ENCODE results near the gene SLC25A18.

Gene SLC25A18

DNA sequence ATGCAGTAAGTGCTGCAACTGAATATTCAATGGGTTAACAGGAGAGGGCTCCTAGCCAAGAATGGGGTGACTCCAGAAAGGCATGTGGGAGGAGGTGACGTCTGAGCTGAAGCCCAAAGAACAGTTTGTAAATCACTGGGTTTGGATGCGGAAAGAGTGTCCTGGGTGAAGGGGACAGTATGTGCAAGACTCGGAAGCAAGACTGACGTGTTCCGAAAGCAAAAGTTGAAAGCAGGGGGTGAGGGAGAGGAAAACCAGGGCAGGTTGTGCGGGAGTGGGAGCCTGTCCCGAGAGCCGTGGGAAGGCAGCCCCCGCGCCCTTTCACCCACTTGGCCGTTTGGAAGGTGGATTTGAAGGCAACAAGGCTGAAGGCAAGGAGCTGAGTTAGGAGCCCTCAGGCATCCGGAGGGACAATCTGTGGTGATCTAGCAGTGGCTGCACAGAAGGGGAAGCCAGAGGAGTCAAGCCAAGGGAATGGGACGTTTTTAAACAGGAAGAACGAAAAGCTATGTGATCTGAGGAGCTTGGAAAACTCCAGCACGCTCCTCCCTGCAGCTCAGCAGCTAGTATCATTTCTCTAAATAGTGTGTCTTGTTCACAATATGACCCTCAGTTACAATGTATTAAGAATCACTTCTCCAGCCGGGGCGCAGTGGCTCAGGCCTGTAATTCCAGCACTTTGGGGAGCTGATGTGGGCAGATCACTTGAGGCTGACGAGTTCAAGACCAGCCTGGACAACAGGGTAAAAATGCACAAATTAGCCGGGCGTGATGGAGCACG lies 7.7 kb downstream of the SLC25A18 start:
- DNase-seq (ENCODE audit: low read depth) = no peak

DNA sequence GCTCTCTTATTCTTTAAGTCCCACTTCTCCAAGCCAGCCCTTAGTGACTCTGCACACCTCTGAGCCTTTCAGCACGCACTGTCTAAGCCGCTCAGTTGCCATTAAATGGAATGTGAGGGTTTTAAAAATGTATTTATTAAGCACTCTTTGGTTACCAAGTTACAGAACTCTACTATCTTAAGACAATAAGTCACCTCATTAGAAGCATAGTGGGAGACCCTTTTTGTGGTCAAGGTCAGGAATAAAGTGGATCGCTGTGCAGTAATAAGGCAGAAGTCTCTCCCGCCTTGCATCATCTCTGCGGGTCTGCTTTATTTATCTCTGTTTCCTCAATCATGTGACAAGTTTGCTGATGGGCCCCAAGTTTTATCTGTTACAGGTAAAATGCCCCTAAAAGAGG lies 11.9 kb downstream of the SLC25A18 start:
- no peak for DNase-seq (ENCODE audit: low read depth)

DNA sequence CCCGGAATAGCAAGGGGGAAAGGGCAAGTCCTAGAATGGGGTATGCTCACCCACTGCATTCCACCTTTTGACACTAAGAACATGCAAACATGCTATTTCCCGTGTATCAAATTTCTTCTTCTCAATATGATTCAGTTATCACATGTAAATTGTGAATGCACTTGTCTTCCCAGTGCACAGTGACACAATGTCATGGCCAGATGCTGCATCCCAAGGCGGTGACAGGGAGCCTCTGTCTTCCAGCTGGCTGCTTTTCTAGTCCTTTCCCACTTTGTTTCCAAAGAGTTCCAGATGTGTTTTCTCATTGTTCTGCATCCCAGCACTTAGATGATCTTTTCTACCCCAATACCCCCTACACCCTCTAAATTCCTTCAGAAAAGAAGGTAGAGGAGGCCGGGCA lies 12.4 kb downstream of the SLC25A18 start:
- DNase-seq (ENCODE audit: low read depth) = no peak

DNA sequence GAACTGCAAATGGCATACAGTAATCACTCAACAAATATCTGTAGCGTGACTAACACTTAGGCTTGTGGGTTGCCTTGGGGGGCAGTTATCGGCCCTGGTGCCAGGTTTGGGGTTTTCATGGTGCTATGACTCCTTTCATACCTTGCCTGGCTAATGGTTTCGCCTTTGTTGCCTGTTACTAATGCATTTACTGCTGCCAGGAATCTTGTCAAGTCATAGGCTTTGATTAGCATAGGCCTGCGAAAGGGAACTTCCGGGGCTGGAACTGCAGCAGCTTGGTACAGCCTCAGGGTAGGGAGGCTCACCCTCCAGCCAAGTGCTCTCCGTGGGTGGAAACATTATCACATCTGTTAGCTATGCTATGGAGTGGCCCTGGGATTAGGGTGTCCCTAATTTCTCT lies 13.2 kb downstream of the SLC25A18 start:
- DNase-seq (ENCODE audit: low read depth) = no peak

DNA sequence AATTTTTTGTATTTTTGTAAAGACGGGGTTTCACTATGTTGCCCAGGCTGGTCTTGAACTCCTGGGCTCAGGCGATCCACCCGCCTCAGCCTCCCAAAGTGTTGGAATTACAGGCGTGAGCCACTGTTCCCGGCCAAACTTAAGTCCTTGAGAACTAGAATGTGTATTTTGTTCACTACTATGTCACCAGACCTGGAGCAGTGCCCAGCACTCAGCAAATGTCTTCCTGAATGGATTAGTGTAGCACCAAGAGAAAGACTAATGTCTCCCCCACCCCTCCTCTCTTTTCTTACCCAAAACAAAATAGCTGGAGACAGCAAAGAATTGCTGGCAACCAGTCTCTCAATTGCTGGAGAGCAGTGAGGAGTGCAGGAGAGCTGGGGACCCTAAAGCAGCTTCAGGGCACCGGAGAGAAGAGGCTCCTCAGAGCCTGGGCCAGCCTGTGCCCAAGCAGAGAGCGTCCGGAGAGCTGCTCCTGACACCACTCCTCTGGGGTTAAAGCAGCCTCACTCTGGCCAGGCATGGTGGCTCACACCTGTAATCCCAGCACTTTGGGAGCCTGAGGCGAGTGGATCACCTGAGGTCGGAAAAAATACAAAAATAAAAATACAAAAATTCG lies 14.9 kb downstream of the SLC25A18 start:
- DNase-seq (ENCODE audit: low read depth) = no peak

DNA sequence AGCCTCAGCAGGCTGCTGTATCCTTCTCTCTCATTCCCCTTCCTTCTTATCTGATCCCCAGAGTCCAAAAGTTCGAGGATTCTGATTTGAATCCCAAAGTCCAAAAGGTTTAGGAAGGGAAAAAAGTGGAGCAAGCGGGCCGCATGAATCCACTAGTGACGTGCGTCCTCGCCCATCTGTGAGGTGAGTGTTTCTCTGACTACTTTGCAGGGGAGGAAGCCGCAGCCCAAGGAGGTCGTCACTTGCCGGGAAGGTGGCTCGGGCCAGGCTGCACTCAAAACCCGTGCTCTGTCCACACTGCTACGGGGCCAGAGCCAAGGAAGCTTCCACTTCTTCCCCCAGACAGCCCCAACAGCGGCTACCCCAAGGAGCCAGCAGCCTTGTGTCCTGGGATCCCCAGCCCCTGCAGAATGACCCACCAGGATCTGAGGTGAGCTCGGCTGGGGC lies 16.3 kb downstream of the SLC25A18 start:
- no peak for DNase-seq (ENCODE audit: low read depth)

DNA sequence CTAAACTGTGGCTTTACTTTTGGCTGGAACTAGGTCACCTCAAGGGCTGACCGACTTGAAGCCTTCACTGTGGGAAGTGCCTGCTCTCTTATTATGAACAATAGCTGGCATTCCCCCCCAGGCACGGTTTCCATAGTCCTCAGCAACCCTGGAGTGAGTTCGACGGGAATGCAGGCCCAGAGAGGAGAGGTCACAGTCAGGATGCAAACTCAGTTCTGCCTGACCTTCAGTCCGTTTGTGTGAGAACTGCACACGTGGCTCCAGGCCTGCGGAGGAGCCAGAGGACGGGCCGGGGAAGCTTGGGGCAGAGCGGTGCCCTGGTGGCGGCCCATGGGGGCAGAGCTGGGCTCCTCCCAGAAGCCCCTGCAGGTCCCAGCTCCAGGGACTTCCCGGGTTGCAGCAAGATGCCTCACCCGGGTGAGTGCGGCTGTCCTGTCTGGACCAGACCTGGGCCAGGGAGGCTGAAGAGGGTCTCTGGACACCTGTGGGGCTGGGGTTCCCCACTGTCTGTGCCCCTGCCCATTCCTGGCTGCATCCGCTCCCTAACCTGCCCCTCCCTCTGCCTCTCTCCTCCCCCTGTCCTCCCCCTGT lies 17.2 kb downstream of the SLC25A18 start:
- no peak for DNase-seq (ENCODE audit: low read depth)

DNA sequence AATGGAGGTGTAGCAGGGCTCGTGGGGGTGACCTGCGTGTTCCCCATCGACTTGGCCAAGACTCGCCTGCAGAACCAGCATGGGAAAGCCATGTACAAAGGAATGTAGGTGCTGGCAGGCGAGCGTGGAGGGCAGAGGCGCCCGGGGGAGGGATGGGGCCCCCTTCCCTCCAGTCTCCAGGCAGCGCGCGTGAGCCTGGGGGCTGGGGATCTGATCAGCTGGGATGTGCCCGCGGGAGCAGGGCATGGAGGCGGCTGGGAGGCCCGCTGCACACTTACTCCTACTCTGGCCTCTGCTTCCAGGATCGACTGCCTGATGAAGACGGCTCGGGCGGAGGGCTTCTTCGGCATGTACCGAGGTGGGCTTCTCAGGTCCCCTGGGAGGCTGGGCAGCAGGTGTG lies 17.8 kb downstream of the SLC25A18 start:
- no peak for DNase-seq (ENCODE audit: low read depth)

DNA sequence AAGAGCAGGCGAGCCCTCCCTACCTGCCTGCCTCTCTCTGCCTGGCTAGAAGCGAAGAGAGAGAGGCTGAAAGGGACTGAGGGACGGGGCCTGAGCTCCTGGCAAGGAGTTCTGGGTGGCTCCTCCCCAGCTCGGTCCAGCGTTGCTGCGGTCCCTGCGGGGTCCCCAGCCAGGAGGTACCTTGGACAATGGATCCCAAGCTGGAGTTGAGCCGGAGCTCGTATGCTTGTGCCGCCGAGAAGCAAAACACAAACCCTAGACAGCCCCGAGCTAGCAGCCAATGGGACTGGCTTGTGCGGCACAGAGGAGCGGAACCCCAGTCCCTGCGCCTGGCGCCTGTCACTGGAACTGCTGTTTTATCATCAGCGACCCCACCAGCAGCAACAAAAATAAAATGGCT lies 18.3 kb downstream of the SLC25A18 start:
- DNase-seq (ENCODE audit: low read depth) = no peak

DNA sequence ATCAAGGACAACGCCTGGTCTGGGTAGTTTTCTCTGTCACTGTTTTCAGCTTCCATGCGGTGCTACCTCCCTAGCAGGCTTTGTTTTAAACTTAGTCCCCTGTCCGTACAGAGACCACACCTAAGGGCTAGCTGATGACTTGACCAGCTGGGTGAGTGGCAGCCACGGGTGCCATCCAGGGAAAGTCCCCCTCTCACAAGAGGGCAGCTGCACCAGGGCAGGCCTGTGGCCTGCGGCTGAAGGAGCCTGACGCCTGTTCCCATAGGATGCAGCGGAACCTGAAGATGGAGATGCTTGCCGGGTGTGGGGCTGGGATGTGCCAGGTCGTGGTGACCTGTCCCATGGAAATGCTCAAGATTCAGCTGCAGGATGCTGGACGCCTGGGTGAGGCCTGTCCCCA lies 19.9 kb downstream of the SLC25A18 start:
- no peak for DNase-seq (ENCODE audit: low read depth)

DNA sequence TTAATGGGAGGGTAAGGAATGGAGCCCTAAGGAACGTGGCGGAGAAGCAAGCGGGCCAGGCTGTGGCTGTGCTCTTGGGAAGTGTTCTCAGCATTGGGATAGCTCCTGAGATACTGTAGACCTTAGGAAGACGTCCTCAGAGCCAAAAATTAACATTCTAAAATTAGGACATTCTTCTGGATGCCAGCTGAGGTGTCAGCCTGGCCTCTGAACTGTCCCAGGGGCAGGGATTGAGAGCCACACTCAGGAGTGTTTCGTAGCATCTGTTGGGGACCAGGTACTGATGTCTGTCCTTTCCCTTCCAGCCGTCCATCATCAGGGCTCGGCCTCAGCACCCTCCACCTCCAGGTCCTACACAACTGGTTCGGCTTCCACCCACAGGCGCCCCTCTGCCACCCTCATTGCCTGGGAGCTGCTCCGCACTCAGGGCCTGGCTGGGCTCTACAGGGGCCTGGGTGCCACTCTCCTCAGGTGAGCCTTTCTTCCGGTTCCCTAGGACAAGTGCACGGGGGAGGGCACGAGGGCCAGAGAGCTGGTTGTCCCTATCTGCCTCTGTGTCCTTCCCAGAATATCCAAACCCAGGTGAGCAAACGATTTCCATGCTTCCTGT lies 23.6 kb downstream of the SLC25A18 start:
- DNase-seq (ENCODE audit: low read depth) = no peak

DNA sequence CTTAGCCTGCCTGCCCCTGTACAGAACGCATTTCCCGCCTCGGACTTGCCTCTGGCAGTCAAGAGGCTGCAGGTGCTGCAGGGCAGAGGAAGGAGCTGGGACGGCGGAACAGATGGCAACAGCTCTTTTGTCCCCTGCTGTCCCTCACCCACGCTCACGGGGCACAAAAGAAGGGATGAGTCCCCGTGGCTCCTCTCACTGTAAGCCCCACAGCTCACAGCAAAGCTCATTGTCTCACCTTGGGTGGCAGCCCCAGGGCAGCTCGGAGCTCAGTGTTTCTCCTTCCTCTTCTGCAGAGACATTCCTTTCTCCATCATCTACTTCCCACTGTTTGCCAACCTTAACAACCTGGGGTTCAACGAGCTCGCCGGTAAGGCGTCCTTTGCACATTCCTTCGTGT lies 24.3 kb downstream of the SLC25A18 start:
- no peak for DNase-seq (ENCODE audit: low read depth)

DNA sequence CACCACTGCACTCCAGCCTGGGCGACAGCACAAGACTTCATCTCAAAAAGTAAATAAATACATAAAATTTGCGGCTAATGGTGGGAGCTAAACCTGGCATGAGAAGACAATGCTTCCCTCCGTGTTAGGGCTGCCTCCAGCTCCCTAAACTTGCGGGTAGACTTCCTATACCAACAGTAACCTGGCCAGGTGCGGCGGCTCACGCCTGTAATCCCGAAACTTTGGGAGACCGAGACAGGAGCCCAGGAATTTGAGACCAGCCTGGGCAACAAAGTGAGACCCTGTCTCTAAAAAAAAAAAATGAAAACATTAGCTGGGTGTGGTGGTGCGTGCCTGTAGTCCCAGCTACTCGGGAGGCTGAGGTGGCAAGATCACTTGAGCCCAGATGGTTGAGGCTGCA lies 25.3 kb downstream of the SLC25A18 start:
- DNase-seq (ENCODE audit: low read depth) = no peak

DNA sequence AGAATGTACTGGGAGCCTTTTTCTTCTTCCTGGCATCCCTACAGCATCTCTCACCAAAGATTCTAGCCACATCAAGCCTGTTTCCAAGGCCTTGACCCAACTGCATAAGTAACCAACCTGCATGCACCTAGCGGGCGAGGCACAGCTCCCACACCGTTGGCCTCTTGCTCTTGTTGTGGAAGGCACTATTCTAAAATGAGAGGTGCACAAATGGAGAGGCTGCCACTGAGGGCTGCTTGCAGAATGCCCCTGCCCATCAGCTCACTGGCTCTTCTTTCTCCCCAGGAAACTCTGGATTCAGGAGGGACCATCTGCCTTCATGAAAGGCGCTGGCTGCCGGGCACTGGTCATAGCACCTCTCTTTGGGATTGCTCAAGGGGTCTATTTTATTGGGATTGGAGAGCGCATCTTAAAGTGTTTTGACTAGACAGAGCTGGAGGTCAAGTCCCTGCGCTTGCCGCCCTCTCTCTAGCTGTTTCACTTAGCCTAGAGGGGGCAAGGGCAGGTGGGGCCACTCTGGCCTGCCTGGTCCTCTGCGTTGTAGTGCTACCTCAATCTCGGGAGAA lies 26.6 kb downstream of the SLC25A18 start:
- DNase-seq (ENCODE audit: low read depth) = no peak

DNA sequence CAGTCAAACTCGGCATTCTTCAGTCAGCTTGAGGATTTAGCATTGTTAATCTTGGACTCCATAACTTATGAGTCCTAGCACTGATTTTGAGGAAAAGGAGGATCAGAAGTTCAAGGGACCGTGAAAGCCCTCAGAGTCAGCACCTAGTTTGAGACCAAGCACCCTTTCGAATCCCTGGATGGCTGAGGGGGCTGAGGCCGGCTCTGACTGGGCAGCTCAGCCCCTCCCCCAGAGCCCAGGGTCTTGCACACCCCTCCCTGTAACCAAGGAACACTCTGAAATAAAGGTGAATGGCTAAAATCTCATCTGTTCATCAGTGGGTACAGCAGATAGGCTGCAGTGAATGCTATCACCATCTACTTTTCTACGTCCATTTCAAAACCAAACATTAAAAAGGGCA lies 27.3 kb downstream of the SLC25A18 start:
- DNase-seq (ENCODE audit: low read depth) = no peak

DNA sequence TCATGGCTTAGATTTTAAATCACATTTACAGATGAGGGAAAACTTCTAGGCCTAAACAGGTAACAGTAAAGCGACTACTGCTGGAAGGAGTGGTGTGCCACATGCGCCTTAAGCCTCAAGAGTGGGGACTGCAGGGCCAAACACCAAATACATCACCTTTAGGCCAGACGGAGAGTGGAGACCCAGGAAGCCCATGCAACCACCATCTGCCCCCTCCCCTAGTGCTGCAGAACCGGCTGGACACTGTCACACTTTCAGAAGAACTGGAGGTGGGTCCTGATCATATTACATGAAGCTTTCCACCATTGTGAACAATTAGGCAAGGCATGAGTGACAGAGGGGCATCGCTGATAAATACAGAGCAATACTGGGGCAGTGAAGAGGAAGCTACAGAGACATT lies 28.9 kb downstream of the SLC25A18 start:
- DNase-seq (ENCODE audit: low read depth) = no peak

DNA sequence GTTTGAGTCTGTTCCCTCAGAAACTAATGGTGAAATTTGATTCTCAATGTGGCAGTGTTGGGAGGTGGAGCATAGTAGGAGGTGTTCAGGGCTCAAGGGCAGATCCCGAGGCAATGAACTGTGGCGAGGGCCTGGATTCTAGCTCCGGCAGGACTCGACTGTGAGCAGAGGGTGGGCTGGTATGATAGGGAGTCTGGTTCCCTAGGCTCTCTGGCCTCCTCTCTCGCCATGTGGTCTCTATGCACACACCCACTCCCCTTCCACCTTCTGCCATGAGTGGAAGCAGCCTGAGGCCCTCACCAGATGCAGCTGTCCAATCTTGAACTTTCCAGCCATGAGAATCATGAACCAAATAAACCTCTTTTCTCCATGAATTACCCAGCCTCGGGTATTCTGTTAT lies 32.9 kb downstream of the SLC25A18 start:
- no peak for DNase-seq (ENCODE audit: low read depth)

DNA sequence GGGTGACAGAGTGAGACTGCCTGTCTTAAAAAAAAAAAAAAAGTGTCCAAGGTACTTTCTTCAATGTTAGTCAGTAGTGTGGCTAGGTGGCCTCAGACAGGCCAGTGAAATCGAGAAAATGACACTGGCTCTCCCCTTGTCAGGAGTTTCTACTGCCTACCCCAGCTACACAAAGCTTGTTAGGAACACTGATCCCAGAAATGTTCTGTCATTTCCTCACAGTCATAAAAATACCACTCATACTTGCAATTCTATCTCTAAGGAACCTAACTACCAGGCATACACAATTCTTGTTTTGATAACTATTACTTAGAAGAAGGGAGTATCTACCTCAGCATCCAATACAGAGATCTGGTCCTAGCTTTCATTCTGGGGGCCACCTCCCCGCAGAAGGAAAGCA lies 33.9 kb downstream of the SLC25A18 start:
- DNase-seq (ENCODE audit: low read depth) = no peak

DNA sequence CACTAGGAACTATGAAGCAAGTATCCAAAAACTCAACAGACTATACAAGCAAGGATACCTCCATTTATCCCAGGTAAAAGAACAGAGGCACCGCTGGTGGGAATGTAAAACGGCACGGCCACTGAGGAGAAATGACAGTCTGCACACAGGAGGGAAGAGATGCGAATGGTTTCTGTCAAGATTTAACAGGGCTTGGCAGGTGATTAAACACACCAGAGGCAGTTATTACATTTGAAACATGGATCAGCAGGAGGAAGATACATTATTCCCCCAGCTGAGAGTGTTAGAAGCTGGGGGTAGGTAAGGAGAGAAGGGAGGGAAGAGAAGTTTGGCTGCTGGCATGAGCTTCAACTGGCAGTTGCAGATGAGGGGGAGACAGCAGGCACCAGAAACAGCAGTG lies 35.0 kb downstream of the SLC25A18 start:
- DNase-seq (ENCODE audit: low read depth) = no peak

DNA sequence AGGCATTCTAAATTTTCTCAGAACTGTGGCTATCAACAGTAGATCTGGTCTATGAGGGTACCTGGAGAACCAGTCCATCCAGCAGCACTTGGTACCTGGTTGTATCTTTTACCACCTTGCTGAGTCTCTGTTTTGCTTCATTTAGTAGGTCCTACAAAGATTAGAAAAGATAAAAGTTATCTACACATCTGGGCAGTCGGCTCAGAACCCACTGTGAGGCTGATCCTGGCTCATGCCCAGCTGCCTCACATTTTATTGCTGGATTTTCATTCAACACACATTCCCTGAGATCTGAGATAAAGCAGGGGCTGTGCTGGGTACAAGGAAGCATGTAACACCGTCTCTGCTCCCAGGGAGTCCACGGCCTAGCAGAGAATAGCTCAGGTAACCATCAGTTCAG lies 37.7 kb downstream of the SLC25A18 start:
- no peak for DNase-seq (ENCODE audit: low read depth)

DNA sequence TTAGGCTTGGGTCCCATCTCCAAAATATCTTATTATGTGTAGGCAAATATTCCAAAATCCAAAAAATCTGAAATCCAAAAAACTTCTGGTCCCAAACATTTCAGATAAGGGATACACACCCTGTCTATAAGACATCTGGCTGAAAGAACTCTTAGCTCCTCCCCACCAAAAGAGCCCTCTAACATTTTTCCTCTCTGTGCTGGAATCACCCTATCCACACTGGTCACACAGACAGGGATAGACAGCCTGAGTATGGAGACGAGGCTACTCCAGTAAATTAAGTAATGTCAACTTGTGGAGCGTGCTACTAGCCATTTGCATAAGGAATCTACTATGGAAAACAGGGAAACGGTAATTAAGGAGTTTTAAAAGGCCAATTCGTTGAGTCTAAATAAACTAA lies 40.4 kb downstream of the SLC25A18 start:
- no peak for DNase-seq (ENCODE audit: low read depth)

DNA sequence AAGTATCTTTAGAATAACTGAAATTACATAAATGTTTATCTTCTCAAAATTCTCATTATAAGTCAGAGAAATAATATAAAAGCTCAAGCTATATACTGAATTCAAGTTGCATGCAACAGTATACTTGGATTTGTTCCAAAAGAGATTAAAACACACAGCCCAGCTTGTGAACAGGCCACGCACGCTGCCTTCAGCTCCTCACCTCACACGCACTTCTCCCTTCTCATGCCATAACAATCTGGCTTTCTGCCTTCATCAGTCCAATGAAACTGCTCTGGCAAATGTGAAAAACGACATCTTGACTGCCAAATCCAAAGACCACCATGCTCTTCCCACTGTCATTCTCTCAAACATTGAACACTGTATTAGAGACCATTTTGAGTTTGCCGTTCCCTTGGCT lies 43.2 kb downstream of the SLC25A18 start:
- DNase-seq (ENCODE audit: low read depth) = no peak
